Gastroesophageal sphincter (tissue), 4 donors: ENCODE results near the gene SH2D3A. TPM values are rescaled to one million over a fixed set of nuclear protein-coding genes. Genes with fewer than 3 reads are reported as not detected.

ENCODE experiments used
- ATAC-seq: fragments of 150-250 bp; one replicate; pipeline ENCODE4 v1.9.1; 2016; ENCODE audit warnings: mild to moderate bottlenecking, moderate library complexity
- H3K27ac ChIP-seq, 4 donors: fragments of 200-600 bp; sonication (generic) in 3 of 4; 1 replicate in 3 of 4; 2 replicates in 1 of 4; pipeline ENCODE4 v1.5.1; 2016 to 2019
- H3K27me3 ChIP-seq: fragments of 200-600 bp; sonication (generic); one replicate; pipeline ENCODE4 v1.5.1; 2019
- H3K36me3 ChIP-seq, 2 donors: fragments of 200-600 bp; sonication (generic); one replicate each; pipeline ENCODE4 v1.5.1; 2019; ENCODE audit warnings: control low read depth in 1 of 2
- H3K4me1 ChIP-seq, 3 donors: fragments of 200-600 bp; sonication (generic); 1 replicate in 2 of 3; 2 replicates in 1 of 3; pipeline ENCODE4 v1.5.1; 2016 to 2019; ENCODE audit warnings: control low read depth in 2 of 3
- H3K4me3 ChIP-seq, 2 donors: fragments of 200-600 bp; sonication (generic); one replicate each; pipeline ENCODE4 v1.5.1; 2019; ENCODE audit warnings: mild to moderate bottlenecking in 1 of 2, moderate library complexity in 1 of 2
- H3K9me3 ChIP-seq, 3 donors: fragments of 200-600 bp; sonication (generic); one replicate each; pipeline ENCODE4 v1.5.1; 2017 to 2019; ENCODE audit warnings: control low read depth in 2 of 3
- EP300 ChIP-seq: sonication (generic); formaldehyde crosslinking; IDR thresholded peaks from one replicate; pipeline ENCODE4 v1.6.1; 2017; ENCODE audit warnings: antibody characterized with exemption, mild to moderate bottlenecking
- POLR2A ChIP-seq, 2 donors: fragments of 450-650 bp; IDR thresholded peaks; one replicate each; pipeline ENCODE4 v1.6.1; 2017; ENCODE audit warnings: antibody characterized with exemption in 2 of 2, mild to moderate bottlenecking in 2 of 2, moderate library complexity in 1 of 2
- POLR2AphosphoS5 ChIP-seq: sonication (generic); formaldehyde crosslinking; IDR thresholded peaks from one replicate; pipeline ENCODE4 v1.6.1; 2017; ENCODE audit warnings: antibody characterized with exemption
- WGBS, 2 donors: methylation state at CpG; one replicate each; pipeline ENCODE4 v1.1.5; 2018; ENCODE audit warnings: low coverage in 1 of 2; 5-methylcytosine and 5-hydroxymethylcytosine counted together
- total RNA-seq, 4 donors: library from RNA; depleted of rRNA; stranded (reverse); fragments of >200 nt; gene quantifications; one replicate each; pipeline ENCODE4 v1.1.0, GENCODE V29; 2016
- TF ChIP-seq, protein P1 (sequence below), 4 experiments: fragments of 200-600 bp in 2 of 4; fragments of 450-650 bp in 2 of 4; sonication (generic) in 1 of 4; IDR thresholded peaks; one replicate each; pipeline ENCODE4 v1.5.1; 2017 to 2019; ENCODE audit warnings: antibody characterized with exemption in 4 of 4, mild to moderate bottlenecking in 2 of 4, moderate library complexity in 2 of 4

Gene SH2D3A
- total RNA-seq, 4 donors from 2014 or later, result 0.78 to 5.8 (median 1.7) TPM; not detected in 1

DNA sequence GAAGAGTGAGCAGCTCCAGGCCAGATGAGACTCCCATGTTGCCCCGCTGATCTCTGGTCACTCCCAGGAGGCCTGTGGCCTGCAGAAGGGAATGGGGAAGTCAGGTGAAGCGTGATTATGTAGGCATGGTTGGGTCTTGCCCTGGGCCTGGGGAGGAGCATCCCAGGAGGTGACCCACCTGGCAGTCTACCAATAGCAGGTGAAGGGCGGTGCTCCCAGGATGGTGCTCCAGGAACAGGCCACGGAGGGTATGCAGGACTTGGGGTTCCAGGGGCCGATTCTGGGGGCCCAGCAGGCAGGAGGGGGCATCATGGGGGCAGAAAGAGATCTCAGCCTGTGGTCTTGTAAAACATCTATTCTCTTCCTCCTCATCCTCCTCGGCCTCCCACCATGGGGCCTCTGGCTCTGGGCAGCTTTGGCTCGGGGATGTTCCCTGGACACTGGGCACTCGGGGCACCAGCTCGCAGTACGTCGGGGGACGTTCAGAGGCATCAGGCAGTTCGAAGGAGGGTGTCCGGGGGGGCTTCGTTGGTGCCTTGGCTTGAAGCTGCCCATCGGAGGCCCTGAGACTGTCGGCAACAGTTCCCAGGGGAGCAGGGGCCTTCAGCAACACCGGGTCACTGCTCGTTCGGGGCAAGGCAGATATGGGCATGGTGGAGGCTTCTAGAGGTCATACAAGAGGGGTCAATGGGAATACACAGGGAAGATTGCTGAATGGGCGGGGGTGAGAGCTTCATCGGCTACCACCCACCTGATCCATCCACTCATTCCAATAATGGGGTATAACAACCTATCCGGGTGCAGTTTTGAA is 12.4 kb downstream of the SH2D3A start:
- no peak for TF ChIP-seq POLR2A (IDR thresholded peaks at IDR 0.05)
- TF ChIP-seq POLR2AphosphoS5, result no peak
- TF ChIP-seq, protein P1, sequence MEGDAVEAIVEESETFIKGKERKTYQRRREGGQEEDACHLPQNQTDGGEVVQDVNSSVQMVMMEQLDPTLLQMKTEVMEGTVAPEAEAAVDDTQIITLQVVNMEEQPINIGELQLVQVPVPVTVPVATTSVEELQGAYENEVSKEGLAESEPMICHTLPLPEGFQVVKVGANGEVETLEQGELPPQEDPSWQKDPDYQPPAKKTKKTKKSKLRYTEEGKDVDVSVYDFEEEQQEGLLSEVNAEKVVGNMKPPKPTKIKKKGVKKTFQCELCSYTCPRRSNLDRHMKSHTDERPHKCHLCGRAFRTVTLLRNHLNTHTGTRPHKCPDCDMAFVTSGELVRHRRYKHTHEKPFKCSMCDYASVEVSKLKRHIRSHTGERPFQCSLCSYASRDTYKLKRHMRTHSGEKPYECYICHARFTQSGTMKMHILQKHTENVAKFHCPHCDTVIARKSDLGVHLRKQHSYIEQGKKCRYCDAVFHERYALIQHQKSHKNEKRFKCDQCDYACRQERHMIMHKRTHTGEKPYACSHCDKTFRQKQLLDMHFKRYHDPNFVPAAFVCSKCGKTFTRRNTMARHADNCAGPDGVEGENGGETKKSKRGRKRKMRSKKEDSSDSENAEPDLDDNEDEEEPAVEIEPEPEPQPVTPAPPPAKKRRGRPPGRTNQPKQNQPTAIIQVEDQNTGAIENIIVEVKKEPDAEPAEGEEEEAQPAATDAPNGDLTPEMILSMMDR (IDR thresholded peaks at IDR 0.05), result no peak
- no peak for TF ChIP-seq EP300
- ATAC-seq, result no peak
- H3K4me3 ChIP-seq, result no peak overlapping the region
- no peaks in the 10 kb centered on the region for H3K27me3 ChIP-seq
- H3K9me3 ChIP-seq, result no peaks in the 10 kb centered on the region
- WGBS, 2 donors, result 82 to 89% methylated on average over 3 to 5 of the region's 23 CpGs
- peaks cover 0 to 29% of the 10 kb centered on the region in 2 donors for H3K36me3 ChIP-seq
- no peak overlapping the region for H3K27ac ChIP-seq
- peaks cover 0 to 17% (median 9%) of the 10 kb centered on the region in 3 donors for H3K4me1 ChIP-seq

DNA sequence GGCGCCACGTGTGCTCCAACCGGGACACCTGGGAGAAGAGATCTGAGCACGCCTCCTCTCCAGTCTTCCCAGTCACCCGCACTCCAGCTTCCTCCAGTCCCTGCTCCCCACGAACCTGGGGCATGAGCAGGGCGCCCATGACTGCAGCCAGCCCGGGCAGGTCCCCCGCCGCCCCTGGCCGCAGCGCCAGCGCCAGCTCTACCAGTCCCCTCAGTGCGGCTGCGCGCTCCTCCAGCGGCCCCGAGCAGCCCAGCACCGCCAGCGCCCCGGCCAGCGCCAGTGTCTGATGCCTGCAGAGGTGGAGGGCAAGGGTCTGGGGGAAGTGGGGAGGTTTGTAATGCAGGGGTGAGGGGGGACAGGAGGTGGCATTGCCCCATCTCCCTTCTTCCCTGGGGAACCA is 13.1 kb downstream of the SH2D3A start:
- TF ChIP-seq POLR2AphosphoS5, result no peak
- TF ChIP-seq, protein P1 (IDR thresholded peaks at IDR 0.05), result no peak
- no peak for TF ChIP-seq POLR2A (IDR thresholded peaks at IDR 0.05)
- no peak for TF ChIP-seq EP300
- no peak for ATAC-seq
- no CpG with 5 or more reads among the region's 22 CpGs for WGBS, 2 donors
- Histone ChIP-seq H3K4me1 (peaks cover 0 to 17% (median 9%) of the 10 kb centered on the region in 3 donors), H3K9me3 (no peaks in the 10 kb centered on the region), H3K27me3 (no peaks in the 10 kb centered on the region), H3K27ac (peak overlapping the region in 1 of 4 donors; percentile 79), H3K4me3 (no peak overlapping the region), H3K36me3 (peaks cover 0 to 36% of the 10 kb centered on the region in 2 donors)

DNA sequence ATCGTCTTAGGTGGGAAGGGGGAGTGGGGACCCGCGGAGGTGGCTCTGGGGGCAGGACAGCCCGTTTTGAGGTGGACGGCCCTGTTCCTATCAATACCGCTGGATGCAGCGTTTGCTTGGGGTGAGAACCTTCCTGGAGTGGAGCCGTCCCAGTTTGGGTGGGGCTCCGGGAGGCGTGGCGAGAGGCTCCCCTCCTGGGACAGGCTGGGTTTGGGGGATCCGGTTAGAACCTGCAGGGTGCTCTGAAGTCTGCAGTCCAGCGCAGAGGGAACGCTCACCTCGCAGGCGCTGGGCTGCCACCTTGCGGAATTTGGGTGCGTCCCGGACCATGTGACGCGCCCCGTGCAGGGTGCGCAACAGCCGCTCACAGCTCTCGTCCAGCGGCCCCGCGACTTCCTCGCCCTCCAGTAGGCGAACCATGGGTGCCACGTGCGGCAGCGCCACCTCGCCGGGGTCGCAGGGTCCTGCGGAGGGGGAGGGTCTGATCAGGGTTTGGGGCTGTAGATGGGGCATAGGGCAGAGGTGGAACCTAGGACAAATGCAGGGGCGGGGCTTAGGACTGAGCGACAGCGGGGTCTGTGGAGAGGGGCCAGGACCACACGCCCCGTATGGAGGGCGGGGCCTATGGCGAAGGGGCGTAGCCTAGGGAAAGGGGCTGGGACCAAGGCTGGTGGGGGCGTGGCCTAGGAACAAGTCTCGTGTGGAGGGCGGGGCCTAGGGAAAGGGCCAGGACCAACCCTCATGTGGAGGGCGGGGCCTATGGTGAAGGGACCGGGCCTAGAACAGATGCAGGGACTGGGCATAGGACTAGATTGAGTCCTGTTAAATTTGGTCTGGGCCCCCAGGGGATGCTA is 13.8 kb downstream of the SH2D3A start:
- WGBS, 2 donors, result 10 to 32% methylated on average over 3 to 9 of the region's 50 CpGs
- Histone ChIP-seq H3K4me1 (peaks cover 0 to 17% (median 9%) of the 10 kb centered on the region in 3 donors), H3K36me3 (peaks cover 0 to 42% of the 10 kb centered on the region in 2 donors), H3K4me3 (peak overlapping the region; percentile 15 to 46), H3K27me3 (no peaks in the 10 kb centered on the region), H3K27ac (peak overlapping the region in 3 of 4 donors; percentile 78 to 79 (median 78)), H3K9me3 (no peaks in the 10 kb centered on the region)
- TF ChIP-seq, protein P1 (IDR thresholded peaks at IDR 0.05), result peak in 3 of 4 experiments; percentile 64 to 82 (median 67)
- TF ChIP-seq POLR2A (IDR thresholded peaks at IDR 0.05) (no peak), POLR2AphosphoS5 (peak; percentile 39)
- ATAC-seq, result peak; percentile 88

DNA sequence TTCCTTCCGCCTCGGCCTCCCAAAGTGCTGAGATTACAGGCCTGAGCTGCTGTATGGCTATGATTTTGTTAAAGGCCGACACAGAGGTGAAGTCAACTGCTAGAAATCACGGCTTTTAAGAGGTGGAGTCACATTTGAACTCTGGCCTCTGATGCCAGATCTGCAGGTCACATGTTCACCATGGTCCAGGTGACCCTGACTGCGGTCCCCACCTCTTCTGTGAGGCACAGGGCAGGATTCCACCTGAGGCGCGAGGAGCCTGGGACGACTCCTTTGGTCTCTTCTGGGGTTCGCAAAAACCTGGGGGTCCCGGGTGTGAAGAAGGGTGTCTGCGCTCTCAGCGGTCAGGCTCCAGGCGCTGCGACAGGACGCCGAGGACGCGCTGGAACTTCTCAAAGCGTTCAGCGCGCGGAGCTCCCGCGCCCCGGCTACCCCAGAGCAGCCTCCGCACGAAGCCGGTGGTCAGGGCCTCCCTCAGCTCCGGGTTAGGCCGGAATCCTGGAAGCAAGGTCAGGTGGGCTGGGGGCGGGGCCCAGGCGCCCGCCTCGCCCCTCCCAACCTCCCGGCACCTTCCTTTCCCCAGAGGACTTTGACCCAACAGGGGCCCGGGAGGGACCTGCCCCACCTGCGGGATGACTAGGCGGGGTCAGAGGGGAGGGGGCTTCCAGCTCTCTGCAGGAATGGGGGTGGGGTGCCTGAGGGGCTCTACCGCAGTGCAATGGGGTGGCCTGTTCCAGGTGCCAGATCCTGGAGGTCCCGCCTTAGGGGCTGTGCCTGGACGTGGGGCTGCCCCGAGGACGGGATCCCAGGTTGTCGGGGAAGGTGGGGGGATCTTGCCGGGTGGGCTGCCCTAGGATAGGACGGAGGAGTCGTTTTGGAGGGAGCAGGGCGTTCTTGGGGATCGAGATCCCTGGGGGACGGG is 14.7 kb downstream of the SH2D3A start:
- peaks cover 0 to 51% of the 10 kb centered on the region in 2 donors for H3K36me3 ChIP-seq
- no peak for TF ChIP-seq EP300
- H3K9me3 ChIP-seq, result no peaks in the 10 kb centered on the region
- peak overlapping the region in 3 of 4 donors; percentile 78 to 79 (median 78) for H3K27ac ChIP-seq
- H3K27me3 ChIP-seq, result no peaks in the 10 kb centered on the region
- WGBS, 2 donors, result 20 to 71% methylated on average over 1 to 4 of the region's 50 CpGs
- peak overlapping the region in 1 of 2 donors; percentile 46 for H3K4me3 ChIP-seq
- peaks cover 0 to 17% (median 9%) of the 10 kb centered on the region in 3 donors for H3K4me1 ChIP-seq
- no peak for ATAC-seq
